GM10847 (cell line): ENCODE data around the gene ADAM8.

ENCODE experiments used
- POLR2A ChIP-seq: IDR thresholded peaks from 2 replicates; pipeline ENCODE4 v1.6.1; 2011; ENCODE audit not compliant: insufficient read length; ENCODE audit errors: extremely low read depth

The ADAM8 gene

DNA sequence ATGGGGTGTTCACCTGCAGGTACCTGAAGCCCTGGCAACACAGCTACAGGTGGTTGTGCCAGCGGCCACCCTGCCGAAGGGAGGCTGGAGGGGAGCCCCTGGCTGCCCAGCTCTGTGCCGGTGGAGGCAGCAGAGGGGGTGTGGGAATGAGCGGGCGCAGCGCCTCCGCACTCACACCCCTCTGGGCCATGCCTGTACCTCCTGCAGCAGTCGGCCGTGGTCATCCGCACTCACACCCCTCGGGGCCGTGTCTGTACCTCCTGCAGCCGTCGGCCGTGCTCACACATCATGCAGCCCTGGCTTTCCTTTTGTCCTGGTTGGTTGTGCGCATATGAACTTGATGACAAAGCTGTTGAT is 33.7 kb upstream of the ADAM8 start:
- no peak for TF ChIP-seq POLR2A

- TF ChIP-seq POLR2A = no peak
These were observed 33.2 kb upstream of the ADAM8 start for GRCh38 chr10:133309720-133310398.

DNA sequence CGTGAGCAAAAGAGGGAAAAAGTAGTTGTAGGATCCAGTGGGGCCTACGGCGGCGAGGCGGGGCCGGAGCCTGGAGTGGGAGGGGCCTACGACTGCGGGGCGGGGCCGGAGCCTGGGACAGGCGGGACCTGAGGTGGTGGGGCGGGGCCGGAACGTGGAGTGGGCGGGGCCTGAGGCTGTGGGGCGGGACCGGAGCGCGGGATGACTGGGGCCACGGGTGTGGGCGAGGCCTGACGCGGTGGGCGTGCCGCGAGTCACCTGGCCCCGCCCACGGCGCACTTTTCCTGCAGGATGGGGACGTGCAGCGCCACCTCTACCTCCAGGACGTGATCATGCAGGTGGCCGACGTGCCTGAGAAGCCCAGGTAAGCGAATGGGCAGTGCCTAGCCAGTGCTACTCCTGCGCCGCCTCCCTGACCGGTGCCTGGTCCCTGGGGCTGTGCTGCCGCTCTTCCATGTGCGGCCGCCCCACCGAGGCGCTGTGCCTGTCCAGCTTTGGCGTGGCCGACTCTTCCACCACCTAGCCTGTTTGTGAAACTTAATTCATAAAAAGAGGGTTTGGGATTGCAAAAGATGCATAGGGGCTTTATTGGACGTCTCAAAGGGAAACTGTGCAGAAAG is 32.5 kb upstream of the ADAM8 start:
- TF ChIP-seq POLR2A = no peak

- peak; percentile 74 for TF ChIP-seq POLR2A
These were observed 31.9 kb upstream of the ADAM8 start, which contains the start of the genes TUBGCP2 and ZNF511 for GRCh38 chr10:133308421-133309099. Gene TUBGCP2, minus strand, starts transcription at chr10:133308872. Its CDS starts 5,931 bp downstream, at chr10:133302941. Gene ZNF511, plus strand, starts transcription at chr10:133308914. Its CDS starts 30 bp downstream, at chr10:133308944.

- no peak for TF ChIP-seq POLR2A
These were observed 31.2 kb upstream of the ADAM8 start for GRCh38 chr10:133307776-133308420.

DNA sequence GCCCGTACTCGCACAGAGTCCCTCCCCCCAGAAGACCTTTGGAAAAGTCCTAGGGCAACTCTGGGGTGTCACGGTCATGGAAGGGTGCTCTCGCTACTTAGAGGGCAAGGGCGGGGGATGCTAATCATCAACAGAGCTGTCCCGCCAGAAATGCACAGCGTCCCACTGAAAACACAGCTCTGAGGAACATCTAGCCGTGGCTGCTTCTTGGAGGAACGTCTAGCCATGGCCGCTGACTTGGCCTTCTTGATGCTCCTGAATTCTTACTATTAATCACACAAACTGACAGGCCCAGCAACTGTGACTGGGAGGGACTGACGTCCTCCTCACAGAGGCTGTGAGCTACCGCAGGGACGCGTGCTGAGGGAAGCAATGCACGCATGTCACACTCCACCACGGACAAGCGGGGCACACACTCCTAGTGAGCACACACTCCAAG is 30.3 kb upstream of the ADAM8 start:
- TF ChIP-seq POLR2A = no peak

DNA sequence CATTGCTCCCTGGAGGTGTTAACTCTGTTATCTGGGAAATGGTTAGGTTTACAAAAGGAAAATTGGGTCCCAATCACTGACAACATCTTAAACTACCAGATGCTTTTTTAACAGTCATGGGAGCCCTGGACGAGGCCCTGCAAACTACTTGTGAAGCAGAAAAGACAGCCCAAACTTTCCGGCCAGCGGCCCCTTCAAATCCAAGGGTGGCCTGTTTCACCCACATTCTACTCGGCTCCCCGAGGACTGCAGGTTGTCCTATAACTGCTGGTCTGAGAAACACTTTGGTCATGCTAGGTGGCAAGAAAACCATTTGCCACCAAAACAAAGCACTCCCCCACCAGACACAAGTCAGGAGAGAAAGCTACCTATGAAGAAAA is 29.4 kb upstream of the ADAM8 start:
- no peak for TF ChIP-seq POLR2A

DNA sequence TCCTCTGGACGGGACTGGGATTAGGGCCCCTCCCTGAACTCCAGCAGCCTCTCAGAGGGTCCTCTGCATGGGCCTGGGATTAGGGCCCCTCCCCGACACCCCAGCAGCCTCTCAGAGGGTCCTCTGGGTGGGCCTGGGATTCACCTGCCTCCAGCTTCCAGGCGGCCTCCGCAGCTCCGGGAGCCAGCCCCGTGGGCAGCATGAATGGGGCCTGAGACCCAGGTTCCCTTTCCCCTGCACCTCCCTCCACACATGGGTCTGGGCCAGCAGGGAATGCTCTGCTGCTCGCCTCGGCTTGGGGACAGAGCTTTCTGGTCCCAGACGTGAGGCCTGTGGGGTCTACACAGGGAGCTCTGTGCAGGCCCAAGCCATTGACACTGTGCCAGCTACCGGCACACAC is 26.5 kb upstream of the ADAM8 start:
- no peak for TF ChIP-seq POLR2A

- no peak for TF ChIP-seq POLR2A
These were observed 25.6 kb upstream of the ADAM8 start for GRCh38 chr10:133302230-133302629.

DNA sequence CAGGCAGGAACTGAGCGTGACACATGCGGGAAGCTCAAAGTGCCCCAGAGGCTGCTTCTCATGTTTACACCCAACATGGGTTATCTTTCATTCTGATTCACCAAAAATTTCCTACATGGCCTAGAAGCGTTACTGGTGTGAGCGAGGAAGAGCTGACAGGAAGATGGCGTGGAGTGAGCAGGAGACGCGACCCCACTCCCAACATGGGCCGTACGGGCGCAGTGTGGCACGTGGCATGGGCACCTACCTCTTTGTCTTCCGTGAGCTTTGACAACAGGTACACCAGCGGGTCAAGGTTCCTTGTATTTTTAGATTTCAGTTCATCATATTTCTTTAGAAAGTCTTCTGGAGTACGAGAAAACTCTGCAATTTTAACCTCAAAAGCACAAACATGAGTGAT is 23.1 kb upstream of the ADAM8 start:
- TF ChIP-seq POLR2A = no peak

DNA sequence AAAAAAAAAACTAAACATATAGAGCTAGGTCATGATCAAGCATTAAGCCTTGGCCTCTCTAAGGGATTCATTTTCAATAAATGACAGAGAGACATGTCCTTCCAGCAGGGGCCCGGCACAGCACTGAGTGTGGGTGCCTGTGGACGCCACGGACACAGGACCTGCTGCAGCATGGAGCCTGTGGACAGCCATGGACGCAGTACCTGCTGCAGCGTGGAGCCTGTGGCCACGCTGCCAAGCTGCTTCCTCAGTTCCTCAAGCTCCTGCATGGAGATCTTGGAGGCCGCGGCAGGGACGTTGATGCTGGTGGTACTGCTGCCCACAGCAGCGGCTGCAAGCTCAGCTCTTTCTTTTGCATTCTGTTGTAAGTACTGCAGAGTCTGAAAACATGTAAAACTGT is 22.6 kb upstream of the ADAM8 start:
- no peak for TF ChIP-seq POLR2A

GRCh38 chr10:133298466-133298865 is 21.8 kb upstream of the ADAM8 start:
- no peak for TF ChIP-seq POLR2A

GRCh38 chr10:133297504-133297903 is 20.8 kb upstream of the ADAM8 start:
- TF ChIP-seq POLR2A = no peak

DNA sequence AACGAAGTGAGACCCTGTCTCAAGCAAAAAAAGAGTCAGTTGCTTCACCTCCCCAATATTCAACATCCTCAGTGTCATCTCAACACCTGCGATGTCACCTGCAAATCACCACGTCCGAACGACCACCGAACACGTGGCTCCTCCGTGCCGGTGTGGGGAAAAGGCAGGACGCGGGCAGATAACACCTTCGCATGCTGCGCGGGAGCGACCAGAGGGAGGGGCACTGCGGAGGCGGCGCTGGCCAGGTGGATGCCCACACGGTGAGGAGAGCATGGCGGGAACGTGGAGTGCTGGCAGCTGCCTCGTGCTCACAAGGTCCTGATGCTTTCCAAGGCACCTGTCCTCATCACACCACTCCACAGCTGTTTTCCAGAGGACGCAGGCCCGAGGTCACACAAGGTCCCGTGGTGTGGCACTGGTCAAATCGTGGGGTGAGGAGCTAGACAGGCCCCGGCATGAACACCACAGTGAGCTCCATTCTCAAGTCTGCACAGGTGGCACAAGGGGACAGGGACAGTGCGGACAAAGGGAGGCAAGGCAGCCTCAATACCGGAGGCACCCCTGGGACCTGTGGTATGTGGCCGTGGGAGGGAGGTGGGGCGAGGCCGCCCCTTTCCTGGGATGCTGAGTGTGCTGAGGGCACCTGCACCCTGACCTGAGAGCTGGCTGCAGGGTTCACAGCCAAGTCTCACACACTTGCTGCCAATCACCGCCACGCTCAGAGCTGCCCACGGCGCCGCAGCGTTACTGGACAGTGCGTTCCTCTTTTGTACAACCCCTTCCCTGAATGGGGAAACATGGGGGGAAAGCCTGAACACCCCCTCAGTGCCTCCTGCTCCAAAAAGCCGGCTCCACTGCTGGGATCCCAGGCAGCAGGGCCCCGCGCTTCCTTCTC is 19.0 kb upstream of the ADAM8 start:
- no peak for TF ChIP-seq POLR2A

GRCh38 chr10:133294189-133294588 is 17.5 kb upstream of the ADAM8 start:
- TF ChIP-seq POLR2A = no peak
